SH-SY5Y (cell line): Measurements from ENCODE around the gene PSEN1.

Experiments used
- GATA2 ChIP-seq: IDR thresholded peaks from 2 replicates; pipeline ENCODE4 v1.6.1; 2011; ENCODE audit warnings: mild to moderate bottlenecking, low read depth, low read length
- GATA3 ChIP-seq: IDR thresholded peaks from 2 replicates; pipeline ENCODE4 v1.6.1; 2011; ENCODE audit warnings: low read depth, mild to moderate bottlenecking, low read length, moderate library complexity

DNA sequence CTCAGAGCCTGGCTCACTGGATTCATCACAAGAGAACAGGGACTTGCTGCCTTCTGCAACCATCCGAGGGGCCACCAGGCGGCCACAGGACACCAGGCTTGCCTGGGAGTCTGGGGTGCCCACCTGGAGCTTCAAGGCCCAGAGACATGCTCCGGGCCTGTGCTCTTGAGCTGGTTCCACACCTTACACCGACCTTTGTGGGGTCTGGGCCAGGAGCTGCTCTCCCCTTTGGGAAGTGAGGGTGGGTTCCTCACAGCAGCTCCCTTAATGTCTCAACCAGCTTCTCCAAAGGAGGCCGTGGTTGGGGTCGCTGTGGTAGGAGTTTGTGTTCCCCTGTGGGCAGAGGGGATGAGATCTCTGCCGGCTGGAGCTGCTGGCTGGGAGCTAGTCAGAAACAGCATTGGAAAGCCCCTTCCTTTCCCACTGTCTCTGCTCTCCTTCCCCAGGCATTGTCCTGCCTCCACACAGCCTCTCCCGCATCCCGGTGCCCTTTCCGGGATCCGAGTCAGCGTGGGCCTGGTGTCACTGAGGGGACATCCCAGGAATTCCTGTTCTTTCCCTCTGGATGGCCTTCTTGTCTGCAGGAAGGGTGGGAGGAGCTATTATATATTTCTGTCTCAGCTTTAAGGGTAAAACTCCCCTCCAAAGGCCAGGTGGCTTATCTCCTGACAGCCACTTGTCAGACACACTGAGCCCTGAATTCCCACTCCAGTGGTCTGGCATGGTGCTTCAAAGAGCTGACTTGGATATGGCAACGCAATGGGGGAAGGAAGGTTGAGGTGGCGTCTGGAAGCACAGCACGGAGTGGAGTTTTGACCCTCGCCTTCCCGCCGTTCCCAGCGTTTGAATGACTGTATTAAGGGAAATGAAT, 95.9 kb downstream of the PSEN1 start:
- TF ChIP-seq GATA2, result no peak
- TF ChIP-seq GATA3, result no peak
